ENCODE measurements around the gene SUGCT. TPM values are rescaled to one million over a fixed set of nuclear protein-coding genes. Genes with fewer than 3 reads are reported as not detected.
A peak's percentile ranks its signal among the peaks of the same experiment; 100 is the strongest.

SUGCT gene
- total RNA-seq, 3 donors from 2014 or later, result 7.6 to 19.1 (median 10.1) TPM

GRCh38 chr7:40888499-40888898, 753.7 kb downstream of the SUGCT start:
- ATAC-seq (peak; percentile 97), DNase-seq (peak in 2 of 3 donors; percentile 43 to 44)
- TF ChIP-seq, protein P1, sequence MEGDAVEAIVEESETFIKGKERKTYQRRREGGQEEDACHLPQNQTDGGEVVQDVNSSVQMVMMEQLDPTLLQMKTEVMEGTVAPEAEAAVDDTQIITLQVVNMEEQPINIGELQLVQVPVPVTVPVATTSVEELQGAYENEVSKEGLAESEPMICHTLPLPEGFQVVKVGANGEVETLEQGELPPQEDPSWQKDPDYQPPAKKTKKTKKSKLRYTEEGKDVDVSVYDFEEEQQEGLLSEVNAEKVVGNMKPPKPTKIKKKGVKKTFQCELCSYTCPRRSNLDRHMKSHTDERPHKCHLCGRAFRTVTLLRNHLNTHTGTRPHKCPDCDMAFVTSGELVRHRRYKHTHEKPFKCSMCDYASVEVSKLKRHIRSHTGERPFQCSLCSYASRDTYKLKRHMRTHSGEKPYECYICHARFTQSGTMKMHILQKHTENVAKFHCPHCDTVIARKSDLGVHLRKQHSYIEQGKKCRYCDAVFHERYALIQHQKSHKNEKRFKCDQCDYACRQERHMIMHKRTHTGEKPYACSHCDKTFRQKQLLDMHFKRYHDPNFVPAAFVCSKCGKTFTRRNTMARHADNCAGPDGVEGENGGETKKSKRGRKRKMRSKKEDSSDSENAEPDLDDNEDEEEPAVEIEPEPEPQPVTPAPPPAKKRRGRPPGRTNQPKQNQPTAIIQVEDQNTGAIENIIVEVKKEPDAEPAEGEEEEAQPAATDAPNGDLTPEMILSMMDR (IDR thresholded peaks at IDR 0.05), result no peak
- intact Hi-C loops (cut with DNase I, micrococcal nuclease), result loop anchor here in 1 of 2 donors (10.0 kb wide), 2 partner anchors 64 to 464 kb away; no protein-coding TSS in a partner anchor
- peaks cover 6% of the 10 kb centered on the region for H3K4me1 ChIP-seq (ENCODE audit: low read depth)
- no peaks in the 10 kb centered on the region for H3K36me3 ChIP-seq (ENCODE audit: low read depth)
- no peak overlapping the region for H3K4me3 ChIP-seq
- H3K9me3 ChIP-seq, result peaks cover 12% of the 10 kb centered on the region

DNA sequence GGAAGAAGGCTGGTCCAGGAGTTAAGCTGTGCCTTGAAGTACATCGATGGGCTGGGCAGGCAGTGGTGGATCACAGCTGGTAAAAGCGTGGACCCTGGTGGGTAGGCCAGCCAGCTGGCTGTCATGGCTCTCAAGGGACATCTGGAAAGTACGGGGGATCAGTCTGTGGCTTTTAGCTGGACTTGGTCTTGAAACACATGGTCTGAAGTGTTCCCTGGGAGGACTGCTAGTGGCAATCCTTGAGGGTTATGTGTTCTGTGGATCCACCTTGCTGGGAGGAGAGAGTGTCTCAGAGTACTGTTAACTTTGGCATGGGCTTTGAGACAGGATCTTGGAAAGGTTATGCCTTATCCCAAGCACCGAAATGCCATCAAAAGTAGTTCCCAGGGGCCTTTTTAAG, 754.3 kb downstream of the SUGCT start:
- Histone ChIP-seq H3K4me1 (ENCODE audit: low read depth) (peaks cover 6% of the 10 kb centered on the region), H3K4me3 (no peak overlapping the region), H3K9me3 (peaks cover 12% of the 10 kb centered on the region), H3K36me3 (ENCODE audit: low read depth) (no peaks in the 10 kb centered on the region)
- ATAC-seq (peak; percentile 4), DNase-seq (no peak)
- TF ChIP-seq, protein P1 (IDR thresholded peaks at IDR 0.05), result no peak
- intact Hi-C loops (cut with DNase I, micrococcal nuclease), result loop anchor here in 1 of 2 donors (10.0 kb wide), 2 partner anchors 64 to 464 kb away; no protein-coding TSS in a partner anchor

DNA sequence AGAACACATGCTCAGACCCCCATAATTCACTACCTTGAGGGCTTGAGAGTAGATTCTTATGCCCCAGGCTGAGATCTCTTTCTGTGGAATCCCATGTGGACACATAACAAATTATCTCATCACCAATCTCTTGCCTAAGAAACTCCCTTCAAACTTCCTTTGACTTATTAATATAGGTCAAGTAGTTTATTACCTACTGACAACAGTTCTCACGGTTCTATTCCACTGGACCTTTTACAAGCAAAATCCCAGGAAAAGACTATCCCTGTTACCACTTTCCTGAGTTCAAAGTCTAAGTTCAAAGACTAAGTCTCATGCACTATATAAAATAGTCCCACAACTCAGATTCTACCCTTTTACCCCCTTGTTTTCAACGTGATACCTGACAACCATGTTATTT, 754.7 kb downstream of the SUGCT start:
- ATAC-seq (peak; percentile 64), DNase-seq (no peak)
- intact Hi-C loops (cut with DNase I, micrococcal nuclease), result loop anchor here in 1 of 2 donors (10.0 kb wide), 2 partner anchors 65 to 465 kb away; no protein-coding TSS in a partner anchor
- Histone ChIP-seq H3K4me1 (ENCODE audit: low read depth) (peaks cover 6% of the 10 kb centered on the region), H3K9me3 (peaks cover 12% of the 10 kb centered on the region), H3K36me3 (ENCODE audit: low read depth) (no peaks in the 10 kb centered on the region), H3K4me3 (no peak overlapping the region)
- TF ChIP-seq, protein P1 (IDR thresholded peaks at IDR 0.05), result no peak

DNA sequence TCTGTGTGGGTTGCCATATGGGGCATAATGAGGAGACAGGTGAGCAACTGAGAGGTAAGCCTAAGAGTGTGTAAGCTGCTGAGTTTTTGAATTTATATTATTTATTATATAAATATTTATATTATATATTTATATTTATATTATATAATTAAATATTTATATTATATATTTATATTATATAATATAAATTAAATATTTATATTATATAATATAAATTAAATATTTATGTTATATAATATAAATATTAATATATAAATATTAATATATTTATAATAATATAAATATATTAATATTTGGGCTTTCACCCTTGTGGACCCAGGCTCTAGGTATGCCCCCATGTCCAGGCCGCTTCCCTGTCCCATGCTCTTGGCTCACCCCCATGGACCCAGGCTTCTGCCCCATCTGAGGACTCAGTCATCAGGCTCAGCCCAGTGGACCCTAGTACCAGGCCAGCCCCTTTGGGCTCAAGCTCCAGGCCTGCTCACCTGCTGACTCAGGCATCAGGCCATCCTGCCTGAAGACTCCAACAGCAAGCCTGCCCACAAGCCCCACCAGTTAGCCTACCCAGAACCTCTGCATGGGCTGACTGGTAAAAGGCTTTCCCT, 755.4 kb downstream of the SUGCT start:
- DNase-seq, result no peak
- intact Hi-C loops (cut with DNase I, micrococcal nuclease), result no loop called here
- Histone ChIP-seq H3K4me3 (no peak overlapping the region), H3K36me3 (ENCODE audit: low read depth) (no peaks in the 10 kb centered on the region), H3K9me3 (peaks cover 12% of the 10 kb centered on the region), H3K4me1 (ENCODE audit: low read depth) (peaks cover 6% of the 10 kb centered on the region)
- TF ChIP-seq, protein P1 (IDR thresholded peaks at IDR 0.05), result no peak
- ATAC-seq, result no peak

DNA sequence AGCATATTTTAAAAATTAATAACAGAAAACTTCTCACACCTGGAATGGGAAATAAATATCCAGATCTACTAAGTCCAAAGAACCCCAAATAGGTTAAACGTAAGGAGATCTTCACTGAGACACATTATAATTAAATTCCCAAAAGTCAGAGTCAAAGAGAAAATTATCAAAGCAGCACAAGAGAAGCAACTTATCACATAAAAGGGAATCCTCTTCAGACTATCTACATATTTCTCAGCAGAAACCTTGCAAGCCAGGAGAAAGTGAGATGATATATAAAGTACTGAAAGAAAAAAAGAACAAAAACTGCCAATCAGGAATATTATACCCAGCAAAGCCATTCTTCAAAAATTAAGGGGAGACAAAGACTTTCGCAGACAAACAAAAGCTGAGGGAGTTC, 756.4 kb downstream of the SUGCT start:
- Histone ChIP-seq H3K36me3 (ENCODE audit: low read depth) (no peaks in the 10 kb centered on the region), H3K4me1 (ENCODE audit: low read depth) (peaks cover 6% of the 10 kb centered on the region), H3K4me3 (no peak overlapping the region), H3K9me3 (peaks cover 12% of the 10 kb centered on the region)
- TF ChIP-seq, protein P1 (IDR thresholded peaks at IDR 0.05), result no peak
- no peak for DNase-seq
- intact Hi-C loops (cut with DNase I, micrococcal nuclease), result no loop called here
- ATAC-seq, result no peak
